Ovary (tissue), 9 donors: ENCODE data around the gene PRKG1. TPM values are rescaled to one million over a fixed set of nuclear protein-coding genes. Genes with fewer than 3 reads are reported as not detected.
"Not testable (repeated sequence)": the region's sequence is repeated elsewhere in the genome, so short reads cannot be mapped to it uniquely, and the experiment has no call there.

ENCODE experiments used
- DNase-seq, 5 donors: peaks; one replicate each; pipeline ENCODE4 v3.0.0-alpha.2; 2019 to 2020
- H3K27ac ChIP-seq, 2 donors: fragments of 200-600 bp; one replicate each; pipeline versions ENCODE4 v1.5.1 to v1.8.0; 2019 to 2022
- H3K27me3 ChIP-seq: fragments of 200-600 bp; one replicate; pipeline ENCODE4 v1.8.0; 2022
- H3K36me3 ChIP-seq: fragments of 200-600 bp; sonication (generic); one replicate; pipeline ENCODE4 v1.5.1; 2019
- H3K4me1 ChIP-seq: one replicate; pipeline ENCODE4 v1.8.1; 2013; ENCODE audit warnings: mild to moderate bottlenecking, moderate library complexity; ENCODE audit not compliant: insufficient read depth
- H3K4me3 ChIP-seq: fragments of 200-600 bp; sonication (generic); one replicate; pipeline ENCODE4 v1.5.1; 2017
- H3K9me3 ChIP-seq, 2 donors: fragments of 200-600 bp in 1 of 2; sonication (generic) in 1 of 2; one replicate each; pipeline versions ENCODE4 v1.5.1 to v1.8.1; 2013 to 2019; ENCODE audit warnings: mild to moderate bottlenecking in 1 of 2, moderate library complexity in 1 of 2
- CTCF ChIP-seq, 3 donors: fragments of 450-650 bp in 2 of 3; fragments of 200-600 bp in 1 of 3; IDR thresholded peaks; one replicate each; pipeline versions ENCODE4 v1.5.1 to v1.8.0; 2016 to 2022; ENCODE audit warnings: antibody characterized with exemption in 3 of 3, mild to moderate bottlenecking in 1 of 3
- EP300 ChIP-seq: sonication (generic); formaldehyde crosslinking; IDR thresholded peaks from one replicate; pipeline ENCODE4 v1.6.1; 2017; ENCODE audit warnings: antibody characterized with exemption
- POLR2A ChIP-seq: fragments of 450-650 bp; IDR thresholded peaks from one replicate; pipeline ENCODE4 v1.6.1; 2017; ENCODE audit warnings: antibody characterized with exemption, mild to moderate bottlenecking, moderate library complexity
- WGBS, 3 donors: extraction: QIAGEN DNeasy Blood & Tissue Kit in 1 of 3; methylation state at CpG; one replicate each; pipeline versions ENCODE4 v1.1.5 to v1.1.7; 2013 to 2017; 5-methylcytosine and 5-hydroxymethylcytosine counted together
- intact Hi-C, 4 donors: fragments of 100-400 bp; cut with DNase I; formaldehyde crosslinking; loops; one replicate each; pipeline versions ENCODE4 v1.11.0 to v1.15.1; 2022 to 2023
- polyA plus RNA-seq, 2 donors: library from polyadenylated mRNA; stranded (reverse); fragments of 200-250 nt in 1 of 2; fragments of 350-450 nt in 1 of 2; fragmentation: Illumina TruSeq in 1 of 2; extraction: RNeasy Lipid Tissue Mini Kit (QIAGEN cat#74804) in 1 of 2; gene quantifications; one replicate each; pipeline ENCODE4 v1.2.3, GENCODE V29; 2013 to 2014
- total RNA-seq, 7 donors: library from RNA; depleted of rRNA in 2 of 7; stranded (reverse); fragments of >200 nt in 2 of 7; fragmentation: NEBNext Ultra II Directional in 3 of 7; extraction: Animal tissue kit (Norgen Biotek cat#: 25700) in 3 of 7; gene quantifications; one replicate each; pipeline versions ENCODE4 v1.1.0 to v1.2.4, GENCODE V29; 2016 to 2023
- donor health status: DM: no; HTN: no; CAD: no; lungs with moderate emphysema.
- donor health status: DM: no; HTN: no; CAD: no.
- donor health status: Bipolar disorder and iron deficiency.
- donor health status: DM: yes; HTN: yes; CAD: no.
- donor health status: DM: no; HTN: no; CAD: no.
- donor health status: DM: yes; HTN: yes; CAD: no.

The PRKG1 gene
- total and polyA plus RNA-seq, 9 donors, result 2.8 to 21.1 (median 15.7) TPM

GRCh38 chr10:51382181-51382580 lies 307.9 kb downstream of the PRKG1 start:
- no peak for DNase-seq
- peaks cover 3% of the 10 kb centered on the region for H3K4me1 ChIP-seq
- no peaks in the 10 kb centered on the region for H3K27me3 ChIP-seq
- TF ChIP-seq EP300 (no peak), POLR2A (no peak), CTCF (IDR thresholded peaks at IDR 0.05) (no peak)
- 89 to 98% (median 91%) methylated on average over 1 of the region's 1 CpG for WGBS, 3 donors
- no peak overlapping the region for H3K4me3 ChIP-seq
- H3K36me3 ChIP-seq, result no peaks in the 10 kb centered on the region
- intact Hi-C loops, result no loop called here
- H3K27ac ChIP-seq, result no peak overlapping the region
- no peaks in the 10 kb centered on the region for H3K9me3 ChIP-seq

GRCh38 chr10:51384971-51385370 lies 310.7 kb downstream of the PRKG1 start:
- H3K4me1 ChIP-seq, result peaks cover 3% of the 10 kb centered on the region
- no peak overlapping the region for H3K4me3 ChIP-seq
- H3K27me3 ChIP-seq, result no peaks in the 10 kb centered on the region
- H3K9me3 ChIP-seq, result no peaks in the 10 kb centered on the region
- TF ChIP-seq EP300, result no peak
- TF ChIP-seq POLR2A, result no peak
- TF ChIP-seq CTCF (IDR thresholded peaks at IDR 0.05), result no peak
- WGBS, 3 donors, result 45 to 58% (median 56%) methylated on average over 3 of the region's 3 CpGs
- H3K36me3 ChIP-seq, result no peaks in the 10 kb centered on the region
- H3K27ac ChIP-seq, result no peak overlapping the region
- intact Hi-C loops, result no loop called here
- no peak for DNase-seq

- H3K4me1 ChIP-seq, result no peaks in the 10 kb centered on the region
- no peaks in the 10 kb centered on the region for H3K27me3 ChIP-seq
- no peak overlapping the region for H3K4me3 ChIP-seq
- 71 to 87% (median 81%) methylated on average over 3 of the region's 3 CpGs for WGBS, 3 donors
- intact Hi-C loops, result no loop called here
- TF ChIP-seq EP300 (no peak), CTCF (IDR thresholded peaks at IDR 0.05) (no peak), POLR2A (no peak)
- H3K9me3 ChIP-seq, result no peaks in the 10 kb centered on the region
- H3K36me3 ChIP-seq, result no peaks in the 10 kb centered on the region
- no peak overlapping the region for H3K27ac ChIP-seq
- DNase-seq, result no peak
These were observed 312.1 kb downstream of the PRKG1 start for GRCh38 chr10:51386248-51386885.

GRCh38 chr10:51389415-51390321 lies 315.4 kb downstream of the PRKG1 start:
- H3K9me3 ChIP-seq, result no peaks in the 10 kb centered on the region
- no peaks in the 10 kb centered on the region for H3K36me3 ChIP-seq
- peak in 2 of 5 donors; percentile 20 to 50 for DNase-seq
- no peaks in the 10 kb centered on the region for H3K4me1 ChIP-seq
- intact Hi-C loops, result no loop called here
- H3K4me3 ChIP-seq, result no peak overlapping the region
- TF ChIP-seq CTCF (IDR thresholded peaks at IDR 0.05) (peak in 1 of 3 donors; percentile 36), POLR2A (no peak)
- 32 to 40% (median 34%) methylated on average over 3 of the region's 3 CpGs for WGBS, 3 donors
- no peak overlapping the region for H3K27ac ChIP-seq
- H3K27me3 ChIP-seq, result no peaks in the 10 kb centered on the region

GRCh38 chr10:51393006-51393405 lies 318.7 kb downstream of the PRKG1 start:
- H3K9me3 ChIP-seq, H3K4me1 ChIP-seq, H3K27ac ChIP-seq, H3K36me3 ChIP-seq, DNase-seq, intact Hi-C loops, H3K4me3 ChIP-seq, H3K27me3 ChIP-seq: not testable (repeated sequence)
- WGBS, 3 donors, result 95 to 99% (median 98%) methylated on average over 18 to 29 of the region's 29 CpGs
